Astrocyte of the hippocampus (primary cell): Measurements from ENCODE around the gene CALY.

Source experiments
- DNase-seq: peaks from one replicate; pipeline ENCODE4 v3.0.0; 2011; ENCODE audit warnings: low read depth, low spot score

The CALY gene

GRCh38 chr10:133366751-133367150 is 30.1 kb upstream of the CALY start:
- no peak for DNase-seq

DNA sequence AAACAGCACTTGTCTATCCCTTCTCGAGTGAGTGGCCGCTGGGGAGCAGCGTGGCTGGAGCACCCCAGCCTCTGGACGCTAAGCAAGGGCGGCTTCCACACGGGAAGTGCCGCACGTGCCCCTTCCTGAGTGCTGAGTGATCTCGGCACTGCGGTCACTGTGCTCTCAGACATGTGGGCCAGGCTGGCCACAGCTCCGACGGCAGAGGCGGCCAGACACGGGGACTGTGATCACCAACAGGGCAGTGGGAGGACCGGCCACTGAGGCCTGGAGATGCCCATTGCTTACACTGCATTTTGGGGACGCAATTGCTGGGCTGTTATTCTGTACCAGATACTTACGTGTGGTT is 29.4 kb upstream of the CALY start:
- DNase-seq = no peak

- no peak for DNase-seq
These were observed 28.9 kb upstream of the CALY start for GRCh38 chr10:133365461-133366129.

- DNase-seq = no peak
These were observed 28.1 kb upstream of the CALY start for GRCh38 chr10:133364645-133365431.

GRCh38 chr10:133362846-133363245 is 26.1 kb upstream of the CALY start:
- DNase-seq = no peak

- no peak for DNase-seq
These were observed 25.2 kb upstream of the CALY start for GRCh38 chr10:133361773-133362441.

GRCh38 chr10:133361227-133361626 is 24.5 kb upstream of the CALY start:
- no peak for DNase-seq

DNA sequence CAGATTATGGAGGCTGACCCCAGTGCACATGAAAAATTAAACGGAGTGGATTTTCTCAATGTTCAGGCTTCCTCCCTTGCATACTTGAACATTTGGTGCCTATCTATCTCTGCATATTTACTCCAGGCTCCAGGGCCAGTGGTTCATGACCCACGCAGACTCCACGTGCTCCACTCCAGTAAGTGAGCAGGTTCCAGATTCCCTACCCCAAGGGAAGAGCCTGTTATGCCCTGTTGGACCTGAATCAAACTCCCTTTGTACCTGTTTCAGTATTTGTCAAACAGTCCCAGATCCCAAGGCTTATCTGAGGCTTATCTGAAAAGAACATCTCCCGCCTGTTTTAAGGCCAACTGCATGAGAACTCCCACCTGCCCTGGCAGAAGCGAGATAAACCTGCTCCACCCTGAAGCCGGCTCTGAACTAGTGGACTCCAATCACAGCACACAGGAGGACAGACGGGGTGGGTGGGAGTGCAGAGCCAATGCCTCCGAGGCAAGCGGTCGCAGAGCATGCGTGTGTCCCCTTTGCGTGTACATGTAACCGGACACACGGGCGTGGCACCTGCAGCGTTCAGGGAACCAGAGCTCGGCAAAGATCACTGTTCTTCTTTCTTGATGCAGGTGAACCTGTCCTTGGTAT is 23.4 kb upstream of the CALY start:
- no peak for DNase-seq

GRCh38 chr10:133359554-133359971 is 22.9 kb upstream of the CALY start:
- DNase-seq = peak; percentile 30

GRCh38 chr10:133358925-133359310 is 22.2 kb upstream of the CALY start:
- DNase-seq = no peak

DNA sequence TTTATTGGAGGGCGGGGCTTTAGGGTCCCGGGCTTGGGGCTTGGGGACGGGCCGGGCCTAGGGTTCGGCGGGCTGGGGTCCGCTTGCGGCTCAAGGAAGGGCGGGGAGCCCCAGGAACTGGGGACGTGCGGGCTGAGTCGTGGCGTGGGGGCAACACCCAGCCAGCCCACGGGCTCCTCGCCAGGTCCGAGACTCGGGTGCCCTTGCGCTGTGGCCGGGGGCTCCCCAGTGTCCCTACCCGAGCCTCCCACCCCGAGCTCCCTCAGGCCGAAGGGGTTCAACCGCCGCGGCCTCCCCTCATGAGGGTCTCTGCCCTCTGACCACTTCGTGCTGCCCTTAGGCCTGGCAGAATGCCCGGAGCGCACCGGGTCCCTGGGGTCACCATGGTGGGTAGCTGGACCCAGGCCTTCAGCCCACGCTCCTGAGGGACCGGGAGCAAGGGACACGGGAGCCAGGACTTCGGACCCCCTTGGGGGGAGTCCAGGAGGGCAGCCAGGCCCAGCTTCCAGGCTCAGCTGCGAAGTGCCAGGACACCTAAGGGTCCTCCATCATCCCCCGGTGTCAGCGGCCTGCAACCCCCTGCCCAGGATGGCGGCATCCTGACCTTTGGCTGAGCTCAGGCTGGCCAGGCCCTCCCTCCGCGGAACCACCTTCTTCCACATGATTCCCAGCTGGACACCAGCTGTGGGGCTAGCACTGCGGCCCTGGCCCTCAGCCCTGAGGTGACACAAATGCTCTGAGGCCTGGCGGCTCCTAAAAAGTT is 21.6 kb upstream of the CALY start:
- DNase-seq = no peak

- DNase-seq = peak; percentile 81
These were observed 20.8 kb upstream of the CALY start, which contains the start of gene FUOM for GRCh38 chr10:133357285-133358161. FUOM (minus strand) TSS chr10:133358019; CDS start chr10:133358007, 12 bp downstream.

DNA sequence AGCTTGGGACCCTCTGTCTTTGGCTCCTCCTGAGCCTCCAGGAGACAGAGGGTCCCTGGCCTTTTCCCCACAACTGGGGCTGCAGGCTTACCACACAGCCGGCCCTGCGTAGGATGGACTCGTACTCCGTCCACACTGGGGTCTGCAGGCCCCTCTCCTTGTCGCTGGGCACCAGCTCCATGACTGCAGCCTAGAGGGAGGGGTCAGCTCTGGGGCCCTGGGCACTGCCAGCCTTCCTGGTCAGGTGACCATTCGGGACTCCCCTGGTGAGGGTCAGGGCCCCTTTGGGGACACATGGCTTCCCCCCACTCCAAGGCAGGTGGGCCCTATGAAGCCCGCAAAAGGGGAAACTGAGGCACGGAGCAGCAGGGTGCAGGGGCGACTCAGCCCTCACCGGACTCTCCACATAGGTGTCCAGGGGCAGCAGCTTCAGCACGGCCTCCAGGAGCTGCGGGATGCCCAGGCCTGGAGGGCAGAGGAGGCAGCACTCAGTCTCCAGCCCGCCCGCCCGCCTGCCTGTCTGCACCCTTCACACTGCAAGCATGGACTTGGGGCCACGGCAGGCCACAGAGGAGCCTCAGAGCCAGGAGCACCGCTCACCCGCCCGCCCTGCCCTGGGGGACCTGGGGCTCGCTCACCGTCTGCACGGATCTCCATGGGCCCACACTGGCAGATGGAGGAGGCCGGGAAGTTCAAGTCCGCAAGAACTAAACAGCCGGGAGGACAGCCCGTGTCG is 20.0 kb upstream of the CALY start:
- no peak for DNase-seq

- DNase-seq = no peak
These were observed 19.3 kb upstream of the CALY start for GRCh38 chr10:133355991-133356390.

DNA sequence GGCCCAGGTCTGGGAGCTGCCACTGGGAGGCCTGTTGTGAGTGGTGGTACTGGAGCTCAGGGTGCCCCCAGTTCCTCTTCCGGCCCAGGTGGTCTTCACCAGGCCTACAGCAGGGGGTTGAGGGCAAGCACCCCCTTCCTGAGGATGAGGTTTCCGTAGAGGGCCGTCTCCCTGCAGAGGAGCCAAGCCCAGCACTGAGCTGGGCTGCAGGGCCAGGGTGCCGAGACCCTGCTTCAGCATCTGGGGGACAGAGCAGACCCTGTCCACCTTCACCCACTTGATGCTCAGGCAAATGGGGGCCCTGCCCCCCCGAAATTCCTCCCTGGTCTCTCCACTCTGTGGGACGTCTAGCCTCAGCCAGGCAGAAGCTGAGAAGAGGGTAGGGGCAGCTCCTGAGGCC is 18.6 kb upstream of the CALY start:
- DNase-seq = no peak

- DNase-seq = no peak
These were observed 18.1 kb upstream of the CALY start for GRCh38 chr10:133354672-133355240.

GRCh38 chr10:133353988-133354605 is 17.4 kb upstream of the CALY start:
- DNase-seq = no peak

- no peak for DNase-seq
These were observed 16.7 kb upstream of the CALY start for GRCh38 chr10:133353202-133353959.
